MCF 10A (cell line): ENCODE data around the gene LIPI. TPM values are rescaled to one million over a fixed set of nuclear protein-coding genes. Genes with fewer than 3 reads are reported as not detected.
"Not testable (repeated sequence)": the region's sequence is repeated elsewhere in the genome, so short reads cannot be mapped to it uniquely, and the experiment has no call there.

ENCODE experiments used
- BruUV-seq: library from RNA; stranded (reverse); fragments of 400-500 nt; replicated peaks from 2 replicates; lab custom pipeline; 2021; lab: Mats Ljungman, UMichigan
- CTCF ChIA-PET: fragments of 300-600 bp; sonication (Branson Sonifier 250); formaldehyde crosslinking; extraction: SDS; loops from one replicate; lab custom pipeline; 2021; ENCODE audit warnings: antibody characterized with exemption, inconsistent platforms; lab: Yijun Ruan, JAX
- POLR2A ChIA-PET: fragments of 300-600, 350-650 bp; sonication (Branson Sonifier 250); formaldehyde crosslinking; extraction: SDS; loops from one replicate; lab custom pipeline; 2020; ENCODE audit warnings: antibody characterized with exemption, inconsistent platforms; lab: Yijun Ruan, JAX
- DNase-seq: peaks from one replicate; pipeline ENCODE4 v3.0.0-alpha.2; 2018; ENCODE audit not compliant: unreplicated experiment
- H3K27ac Mint-ChIP-seq: one replicate; pipeline ENCODE4 v1.8.0; 2022; ENCODE audit warnings: mild to moderate bottlenecking, low read depth, mixed read lengths; ENCODE audit not compliant: unreplicated experiment
- H3K27me3 Mint-ChIP-seq: one replicate; pipeline ENCODE4 v1.8.0; 2022; ENCODE audit warnings: mixed read lengths; ENCODE audit not compliant: insufficient read depth, unreplicated experiment
- H3K36me3 Mint-ChIP-seq: one replicate; pipeline ENCODE4 v1.8.0; 2022; ENCODE audit warnings: mild to moderate bottlenecking, moderate library complexity, mixed read lengths; ENCODE audit not compliant: insufficient read depth, unreplicated experiment
- H3K4me1 Mint-ChIP-seq: one replicate; pipeline ENCODE4 v1.8.0; 2022; ENCODE audit warnings: mixed read lengths; ENCODE audit not compliant: insufficient read depth, unreplicated experiment
- H3K4me3 Mint-ChIP-seq: one replicate; pipeline ENCODE4 v1.8.0; 2022; ENCODE audit warnings: mild to moderate bottlenecking, moderate library complexity, mixed read lengths; ENCODE audit not compliant: unreplicated experiment
- H3K9me3 Mint-ChIP-seq: one replicate; pipeline ENCODE4 v1.8.0; 2022; ENCODE audit warnings: mixed read lengths; ENCODE audit not compliant: unreplicated experiment
- intact Hi-C: fragments of 100-400 bp; cut with micrococcal nuclease; formaldehyde crosslinking; loops from 2 replicates; pipeline ENCODE4 v1.14.1; 2022
- total RNA-seq: library from RNA; stranded (reverse); gene quantifications from 2 replicates; pipeline ENCODE4 v1.2.3, GENCODE V29; 2022
- TF ChIP-seq, protein P1 (sequence below): fragments of 200-600 bp; IDR thresholded peaks from one replicate; pipeline ENCODE4 v1.8.0; 2022; ENCODE audit warnings: antibody characterized with exemption, mild to moderate bottlenecking; ENCODE audit not compliant: unreplicated experiment

The LIPI gene
- total RNA-seq, 1 experiment from 2014 or later: not detected

DNA sequence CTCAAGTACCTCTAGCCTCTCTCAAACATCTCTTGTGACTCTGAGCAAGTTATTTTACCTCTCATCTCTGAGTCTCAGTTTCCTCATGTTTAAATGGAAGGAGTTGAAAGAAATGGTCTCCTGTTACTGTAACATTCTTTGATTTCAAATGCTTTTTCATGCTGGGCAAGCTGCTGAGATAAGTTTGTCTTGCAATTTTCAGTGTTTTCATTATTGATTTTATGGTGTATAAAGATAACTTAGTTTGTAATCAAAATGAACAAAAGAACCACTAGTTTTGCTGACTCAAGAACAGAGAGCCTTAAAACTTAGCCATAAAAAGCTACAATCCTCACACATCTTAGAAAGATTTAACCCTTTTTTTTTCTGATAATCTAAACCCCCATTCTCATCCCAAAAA is 4.5 kb downstream of the LIPI start:
- no peak for DNase-seq
- H3K4me3 Mint-ChIP-seq: no peak overlapping the region
- H3K27me3 Mint-ChIP-seq: peaks cover 72% of the 10 kb centered on the region
- POLR2A ChIA-PET: interaction anchor here (1.1 kb wide), 1 partner anchor 10 kb away, joined by 5 read pairs; the partner anchor contains the start of gene RBM11
- no peaks in the 10 kb centered on the region for H3K4me1 Mint-ChIP-seq
- intact Hi-C loops: no loop called here
- no TSS peak for BruUV-seq
- H3K36me3 Mint-ChIP-seq: no peaks in the 10 kb centered on the region
- H3K27ac Mint-ChIP-seq: no peak overlapping the region
- TF ChIP-seq, protein P1, sequence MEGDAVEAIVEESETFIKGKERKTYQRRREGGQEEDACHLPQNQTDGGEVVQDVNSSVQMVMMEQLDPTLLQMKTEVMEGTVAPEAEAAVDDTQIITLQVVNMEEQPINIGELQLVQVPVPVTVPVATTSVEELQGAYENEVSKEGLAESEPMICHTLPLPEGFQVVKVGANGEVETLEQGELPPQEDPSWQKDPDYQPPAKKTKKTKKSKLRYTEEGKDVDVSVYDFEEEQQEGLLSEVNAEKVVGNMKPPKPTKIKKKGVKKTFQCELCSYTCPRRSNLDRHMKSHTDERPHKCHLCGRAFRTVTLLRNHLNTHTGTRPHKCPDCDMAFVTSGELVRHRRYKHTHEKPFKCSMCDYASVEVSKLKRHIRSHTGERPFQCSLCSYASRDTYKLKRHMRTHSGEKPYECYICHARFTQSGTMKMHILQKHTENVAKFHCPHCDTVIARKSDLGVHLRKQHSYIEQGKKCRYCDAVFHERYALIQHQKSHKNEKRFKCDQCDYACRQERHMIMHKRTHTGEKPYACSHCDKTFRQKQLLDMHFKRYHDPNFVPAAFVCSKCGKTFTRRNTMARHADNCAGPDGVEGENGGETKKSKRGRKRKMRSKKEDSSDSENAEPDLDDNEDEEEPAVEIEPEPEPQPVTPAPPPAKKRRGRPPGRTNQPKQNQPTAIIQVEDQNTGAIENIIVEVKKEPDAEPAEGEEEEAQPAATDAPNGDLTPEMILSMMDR: no peak
- H3K9me3 Mint-ChIP-seq: peaks cover 2% of the 10 kb centered on the region
- CTCF ChIA-PET: interaction anchor here (0.5 to 0.8 kb wide), 2 partner anchors 19 to 230 kb away, joined by 3 read pairs; no protein-coding TSS in a partner anchor

DNA sequence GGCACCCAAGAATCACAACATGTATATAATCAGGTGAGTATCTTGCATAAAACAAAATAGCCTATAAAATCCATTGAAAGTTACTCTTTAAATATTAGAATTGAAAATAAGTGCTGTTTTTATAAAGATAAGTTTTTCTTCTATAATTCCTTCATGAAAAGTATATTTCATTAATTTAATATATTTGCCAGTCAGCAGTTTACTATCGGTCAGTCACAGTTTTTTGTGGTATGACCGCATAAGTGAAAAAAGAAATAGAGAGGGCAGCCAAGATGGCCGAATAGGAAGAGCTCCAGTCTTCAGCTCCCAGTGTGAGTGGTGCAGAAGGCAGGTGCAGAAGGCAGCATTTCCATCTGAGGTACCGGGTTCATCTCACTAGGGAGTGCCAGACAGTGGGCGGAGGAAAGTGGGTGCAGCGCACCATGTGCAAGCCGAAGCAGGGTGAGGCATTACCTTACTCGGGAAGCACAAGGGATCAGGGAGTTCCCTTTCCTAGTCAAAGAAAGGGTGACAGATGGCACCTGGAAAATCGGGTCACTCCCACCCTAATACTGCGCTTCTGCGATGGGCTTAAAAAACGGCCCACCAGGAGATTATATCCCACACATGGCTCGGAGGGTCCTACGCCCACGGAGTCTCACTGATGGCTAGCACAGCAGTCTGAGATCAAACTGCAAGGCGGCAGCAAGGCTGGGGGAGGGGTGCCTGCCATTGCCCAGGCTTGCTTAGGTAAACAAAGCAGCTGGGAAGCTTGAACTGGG is 44.1 kb downstream of the LIPI start:
- POLR2A ChIA-PET, H3K27me3 Mint-ChIP-seq, H3K9me3 Mint-ChIP-seq, H3K36me3 Mint-ChIP-seq, BruUV-seq, H3K4me1 Mint-ChIP-seq, intact Hi-C loops: not testable (repeated sequence)
- CTCF ChIA-PET: interaction anchor here (0.6 to 0.9 kb wide), 2 partner anchors 44 to 91 kb away, joined by 3 read pairs; no protein-coding TSS in a partner anchor
- Mint-ChIP-seq H3K4me3 (peak overlapping the region; percentile 69), H3K27ac (peak overlapping the region; percentile 14)
- DNase-seq: peak; percentile 77

DNA sequence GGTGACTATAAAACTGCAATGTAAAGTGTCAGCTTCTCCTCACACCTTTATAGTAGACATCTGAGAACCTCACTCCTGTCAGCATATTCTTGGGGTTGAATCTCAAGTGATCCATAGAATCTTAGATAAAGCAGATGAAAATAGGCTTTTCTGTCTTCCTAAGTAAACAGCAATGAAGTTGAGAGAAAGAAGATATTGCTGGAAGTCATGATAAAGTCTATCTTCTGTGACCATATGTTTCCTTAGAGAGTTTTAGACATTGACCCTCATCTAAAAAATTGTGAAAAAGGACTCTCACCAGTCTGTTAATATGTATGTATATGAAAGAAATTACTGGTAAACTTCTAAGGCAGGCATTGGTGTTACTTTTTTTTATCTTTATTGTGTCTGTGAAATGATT is 66.8 kb downstream of the LIPI start:
- intact Hi-C loops: no loop called here
- CTCF ChIA-PET: interaction anchor here (0.7 kb wide), 1 partner anchor 181 kb away, joined by 3 read pairs; no protein-coding TSS in a partner anchor
- TF ChIP-seq, protein P1: no peak
- no TSS peak for BruUV-seq
- H3K27ac Mint-ChIP-seq: no peak overlapping the region
- no peak overlapping the region for H3K4me3 Mint-ChIP-seq
- DNase-seq: no peak
- POLR2A ChIA-PET: interaction anchor here (0.7 kb wide), 1 partner anchor 20 kb away, joined by 3 read pairs; no protein-coding TSS in a partner anchor
- H3K27me3 Mint-ChIP-seq: no peaks in the 10 kb centered on the region
- H3K9me3 Mint-ChIP-seq: no peaks in the 10 kb centered on the region
- no peaks in the 10 kb centered on the region for H3K4me1 Mint-ChIP-seq
- H3K36me3 Mint-ChIP-seq: no peaks in the 10 kb centered on the region

DNA sequence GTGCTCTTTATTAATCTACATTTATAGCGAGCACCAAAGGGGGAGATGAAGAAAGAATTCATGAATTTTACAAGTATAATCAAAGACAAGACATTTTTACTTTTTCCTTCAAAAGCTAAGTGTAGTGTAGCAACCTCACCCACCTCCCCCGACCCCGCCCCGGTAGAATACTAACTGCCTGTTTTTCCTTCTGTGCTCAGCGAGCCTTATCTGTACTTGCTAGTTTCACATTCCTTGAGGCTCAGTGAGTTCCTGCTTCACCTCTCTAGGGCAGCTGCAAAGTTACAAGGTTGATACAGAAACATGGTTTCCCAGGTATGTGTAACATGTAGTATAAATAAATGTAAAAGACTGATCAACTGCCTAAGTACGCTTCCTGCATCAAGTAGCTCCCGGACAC is 86.5 kb downstream of the LIPI start:
- DNase-seq: no peak
- Mint-ChIP-seq H3K36me3 (no peaks in the 10 kb centered on the region), H3K27me3 (no peaks in the 10 kb centered on the region), H3K4me3 (no peak overlapping the region), H3K9me3 (peaks cover 8% of the 10 kb centered on the region), H3K4me1 (no peaks in the 10 kb centered on the region), H3K27ac (no peak overlapping the region)
- CTCF ChIA-PET: interaction anchor here (0.9 kb wide), 1 partner anchor 16 kb away, joined by 3 read pairs; no protein-coding TSS in a partner anchor
- intact Hi-C loops: no loop called here
- TF ChIP-seq, protein P1: no peak
- no TSS peak for BruUV-seq
- POLR2A ChIA-PET: interaction anchor here (0.5 kb wide), 1 partner anchor 20 kb away, joined by 3 read pairs; no protein-coding TSS in a partner anchor
